Panc1 (cell line): Measurements from ENCODE around the gene NCBP2L.

Experiments used
- POLR2AphosphoS5 ChIP-seq: IDR thresholded peaks from 2 replicates; pipeline ENCODE4 v1.6.1; 2012; ENCODE audit warnings: mild to moderate bottlenecking, low read depth, low read length, moderate library complexity
- TF ChIP-seq, protein P1 (sequence below): fragments of 450-650 bp; IDR thresholded peaks from 2 replicates; pipeline ENCODE4 v1.5.1; 2017; ENCODE audit warnings: mild to moderate bottlenecking

DNA sequence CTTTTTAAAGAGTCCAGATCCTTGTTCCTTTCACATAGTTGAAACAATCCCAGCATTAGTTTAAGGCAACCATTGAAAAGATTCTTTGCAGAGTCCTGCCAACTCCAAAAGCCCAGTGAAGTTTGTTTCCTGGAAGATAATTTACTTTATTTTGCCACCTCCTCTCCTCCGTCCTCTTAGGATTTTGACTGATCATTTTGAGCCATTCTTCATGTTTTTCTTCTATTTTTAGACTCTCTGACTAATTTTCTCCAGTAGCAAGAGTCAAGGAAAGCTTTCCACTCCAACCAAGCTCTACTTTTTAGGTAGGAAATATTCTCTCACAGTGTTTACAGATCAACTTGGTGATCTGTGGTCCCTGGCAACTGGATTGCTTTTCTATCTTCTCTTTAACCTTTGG lies 10.3 kb downstream of the NCBP2L start:
- TF ChIP-seq, protein P1, sequence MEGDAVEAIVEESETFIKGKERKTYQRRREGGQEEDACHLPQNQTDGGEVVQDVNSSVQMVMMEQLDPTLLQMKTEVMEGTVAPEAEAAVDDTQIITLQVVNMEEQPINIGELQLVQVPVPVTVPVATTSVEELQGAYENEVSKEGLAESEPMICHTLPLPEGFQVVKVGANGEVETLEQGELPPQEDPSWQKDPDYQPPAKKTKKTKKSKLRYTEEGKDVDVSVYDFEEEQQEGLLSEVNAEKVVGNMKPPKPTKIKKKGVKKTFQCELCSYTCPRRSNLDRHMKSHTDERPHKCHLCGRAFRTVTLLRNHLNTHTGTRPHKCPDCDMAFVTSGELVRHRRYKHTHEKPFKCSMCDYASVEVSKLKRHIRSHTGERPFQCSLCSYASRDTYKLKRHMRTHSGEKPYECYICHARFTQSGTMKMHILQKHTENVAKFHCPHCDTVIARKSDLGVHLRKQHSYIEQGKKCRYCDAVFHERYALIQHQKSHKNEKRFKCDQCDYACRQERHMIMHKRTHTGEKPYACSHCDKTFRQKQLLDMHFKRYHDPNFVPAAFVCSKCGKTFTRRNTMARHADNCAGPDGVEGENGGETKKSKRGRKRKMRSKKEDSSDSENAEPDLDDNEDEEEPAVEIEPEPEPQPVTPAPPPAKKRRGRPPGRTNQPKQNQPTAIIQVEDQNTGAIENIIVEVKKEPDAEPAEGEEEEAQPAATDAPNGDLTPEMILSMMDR, result no peak
- TF ChIP-seq POLR2AphosphoS5, result no peak
